Stimulated activated CD4-positive, alpha-beta T cell treated with anti-CD3 and anti-CD28 coated beads, Interleukin-12 subunit alpha, Interleukin-12 subunit beta, amount 100 ng/mL, for 24 hours (primary cell): Measurements from ENCODE around the gene KCNMA1.

ENCODE experiments used
- DNase-seq, 2 experiments: peaks; one replicate each; pipeline ENCODE4 v3.0.0-alpha.2; 2020; ENCODE audit warnings: low read depth in 2 of 2

The KCNMA1 gene

DNA sequence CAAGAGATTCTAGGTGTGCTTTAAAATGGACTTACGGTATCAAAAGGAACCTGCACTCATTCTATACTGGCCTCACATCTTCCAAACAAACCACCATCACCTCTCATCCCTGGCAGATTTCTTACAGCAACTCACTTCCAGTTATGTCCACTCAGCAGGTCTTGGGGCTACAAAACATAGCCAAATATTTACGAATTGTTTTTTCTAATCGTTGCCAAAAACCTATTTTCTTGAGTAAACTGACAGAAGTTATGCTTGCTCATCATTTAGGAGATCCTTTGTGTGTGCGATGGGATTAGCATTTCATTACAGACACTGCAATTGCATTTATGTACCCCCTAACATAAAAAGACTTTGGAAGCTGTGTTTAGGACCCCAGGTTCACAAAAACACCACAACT, 2.7 kb downstream of the KCNMA1 start:
- DNase-seq: no peak

DNA sequence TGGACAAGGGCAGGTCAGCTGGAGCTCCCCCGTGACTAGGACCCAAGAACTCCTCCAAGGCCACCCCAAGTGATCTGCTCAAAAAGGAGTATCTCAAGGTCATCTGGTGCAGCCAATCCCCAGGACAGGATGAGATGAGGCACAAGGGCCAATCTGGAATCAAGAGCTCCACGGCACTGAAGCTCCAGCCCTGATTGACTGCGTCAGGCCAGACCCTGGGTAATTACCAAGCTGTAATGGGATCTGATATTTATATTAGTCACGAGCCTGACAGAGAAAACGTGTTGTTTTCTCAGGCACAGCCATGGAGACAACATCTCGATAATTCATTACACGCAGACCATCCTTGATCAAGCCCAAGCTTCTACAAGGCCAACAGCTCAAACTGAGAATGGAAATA, 4.2 kb downstream of the KCNMA1 start:
- no peak for DNase-seq

DNA sequence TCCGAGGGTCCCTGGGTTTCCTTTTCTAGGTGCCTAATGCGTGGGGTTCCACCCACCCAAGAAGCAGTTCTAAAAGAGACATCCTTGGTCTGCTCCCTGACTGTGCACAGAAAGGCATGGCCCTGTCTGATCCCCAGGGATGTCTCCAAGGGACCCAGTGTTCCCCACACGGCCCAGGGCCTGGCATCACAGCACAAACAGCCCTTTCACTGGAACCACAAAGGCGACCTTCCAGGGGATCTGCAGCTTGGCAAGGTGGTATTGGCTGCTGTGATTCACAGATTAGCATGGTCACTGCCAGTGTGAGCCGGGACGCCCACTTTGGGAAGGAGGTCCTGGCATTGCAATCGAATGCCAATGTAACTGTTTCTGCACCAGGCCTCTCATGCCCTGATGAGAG, 6.4 kb downstream of the KCNMA1 start:
- DNase-seq: no peak

DNA sequence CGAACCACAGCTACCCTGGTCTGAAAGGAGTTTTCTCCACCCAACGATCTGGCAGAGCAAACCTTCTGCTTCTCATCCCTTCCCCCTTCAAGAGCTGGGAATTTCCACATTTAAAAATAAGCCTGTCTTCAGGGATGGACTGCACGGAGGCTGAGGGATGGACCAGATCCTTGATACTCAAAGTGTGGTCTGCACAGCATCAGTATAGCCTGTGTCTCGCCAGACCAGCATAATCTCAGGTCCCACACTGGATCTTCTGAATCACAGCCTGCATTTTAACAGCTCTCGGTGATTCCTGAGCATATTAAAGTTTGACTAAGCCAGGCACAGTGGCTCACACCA, 7.1 kb downstream of the KCNMA1 start:
- DNase-seq: no peak

DNA sequence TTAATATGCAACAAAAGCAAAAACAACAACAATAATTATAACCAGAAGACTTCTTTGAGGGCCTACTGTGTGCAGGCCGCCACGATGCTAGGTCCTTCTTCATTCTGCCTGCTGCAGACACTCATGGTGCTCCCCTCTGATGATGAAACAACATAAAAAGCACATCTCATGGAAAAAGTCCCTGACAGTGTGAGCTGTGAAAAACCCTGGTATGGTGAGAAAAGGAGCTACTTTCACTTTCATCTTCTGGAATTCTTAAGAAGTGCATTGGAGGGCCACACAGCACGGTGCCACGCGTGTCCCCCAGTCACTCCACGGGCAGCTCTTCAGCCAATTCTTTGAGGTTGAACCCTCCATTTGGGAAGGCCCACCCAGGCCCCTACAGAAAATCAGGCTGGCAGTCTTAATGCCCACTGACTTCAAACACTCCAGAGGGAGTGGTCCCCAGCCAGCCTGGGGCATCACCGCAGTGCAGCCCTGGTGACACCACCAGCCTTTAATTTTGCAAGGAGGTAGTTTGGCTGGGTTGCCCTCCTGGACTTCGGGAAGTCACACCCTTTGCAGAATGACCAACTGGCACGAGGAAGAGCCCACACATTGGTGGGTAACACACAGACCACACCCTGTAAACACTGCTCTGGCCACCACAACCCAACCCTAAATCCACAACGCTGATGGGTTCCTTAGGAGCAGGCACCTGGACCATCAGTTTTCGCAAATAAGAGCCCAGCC, 7.7 kb downstream of the KCNMA1 start:
- DNase-seq: no peak

DNA sequence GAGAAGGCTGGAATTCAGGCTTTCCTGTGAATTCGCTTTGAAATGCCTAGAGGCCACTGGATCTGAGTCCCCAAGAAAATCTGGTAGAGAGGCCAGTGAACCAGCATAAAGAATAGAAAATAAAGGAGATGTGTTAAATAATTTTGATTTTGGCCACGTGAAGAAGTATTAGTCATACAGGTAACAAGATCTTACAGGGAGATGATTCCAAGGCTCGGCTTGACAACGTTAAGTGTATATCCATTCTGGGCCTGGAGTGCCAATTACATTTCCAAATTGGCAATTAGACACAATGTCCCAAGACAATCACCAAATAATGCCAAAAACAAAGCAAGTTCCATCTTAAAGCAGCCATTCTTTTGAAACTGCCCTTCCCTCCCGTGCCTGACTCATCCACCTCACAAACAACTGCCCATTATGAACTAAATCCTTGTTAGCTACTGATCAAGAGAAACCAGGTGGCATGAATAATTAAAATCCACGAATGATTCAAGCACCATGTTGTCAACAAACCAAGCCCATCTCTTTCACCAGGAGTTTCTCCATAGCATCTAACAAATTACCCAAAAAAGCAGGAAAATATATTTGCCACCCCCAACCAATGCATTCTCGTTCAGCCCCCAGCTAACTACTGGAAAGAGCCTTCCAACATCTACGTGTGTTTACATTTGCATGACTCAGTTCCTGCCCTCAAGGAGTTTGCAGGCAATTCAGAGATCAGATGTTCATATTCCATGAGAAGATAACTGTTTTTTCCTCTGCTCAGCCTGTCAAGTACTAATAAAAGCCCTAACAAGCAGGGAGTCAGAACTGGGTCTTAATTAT, 8.5 kb downstream of the KCNMA1 start:
- DNase-seq: no peak

DNA sequence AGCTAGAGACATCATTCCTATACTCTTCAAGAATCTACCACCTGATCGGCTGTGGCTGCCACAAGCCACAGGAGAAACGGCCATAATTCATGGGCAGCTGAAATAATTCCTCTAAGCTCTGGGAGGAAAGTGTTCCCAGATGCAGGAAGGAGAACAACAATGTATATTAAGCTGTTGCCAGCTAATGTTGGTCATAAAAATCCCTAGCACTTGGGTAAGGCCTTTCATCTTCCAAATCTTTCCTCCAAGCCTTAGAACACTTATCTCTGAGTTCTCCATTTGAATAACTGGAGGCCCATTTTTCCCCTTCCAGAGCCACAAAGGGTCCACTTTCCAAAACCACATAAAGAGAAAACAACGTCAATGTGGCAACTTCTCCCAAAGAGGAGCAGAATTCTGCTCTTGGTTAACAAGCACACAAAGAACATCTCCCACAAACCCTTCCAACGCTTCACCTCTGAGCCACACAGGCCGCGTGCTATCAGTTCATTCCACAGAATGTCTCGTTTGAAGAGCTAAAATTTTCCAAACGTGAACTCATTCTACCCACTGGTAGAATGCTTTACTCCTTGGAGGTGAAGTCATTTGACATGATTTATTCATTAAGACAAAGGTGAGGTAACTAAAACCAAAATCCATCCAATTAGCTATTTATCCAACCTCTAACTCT, 11.2 kb downstream of the KCNMA1 start:
- no peak for DNase-seq

DNA sequence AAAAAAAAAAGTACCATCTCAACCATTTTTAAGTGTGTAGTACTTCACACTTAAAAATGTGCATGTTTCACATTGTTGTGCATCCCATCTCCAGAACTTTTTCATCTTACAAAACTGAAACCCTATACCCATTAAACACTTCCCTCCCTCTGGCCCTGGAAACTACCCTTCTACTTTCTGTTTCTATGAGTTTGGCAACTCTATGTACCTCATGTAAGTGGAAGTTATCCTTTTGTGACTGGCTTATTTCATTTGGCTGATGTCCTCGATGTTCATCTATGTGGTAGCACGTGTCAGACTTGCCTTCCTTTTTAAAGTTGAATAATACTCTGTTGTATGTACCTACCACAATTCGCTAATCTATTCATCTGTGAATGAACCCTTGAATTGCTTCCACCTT, 12.2 kb downstream of the KCNMA1 start:
- no peak for DNase-seq

DNA sequence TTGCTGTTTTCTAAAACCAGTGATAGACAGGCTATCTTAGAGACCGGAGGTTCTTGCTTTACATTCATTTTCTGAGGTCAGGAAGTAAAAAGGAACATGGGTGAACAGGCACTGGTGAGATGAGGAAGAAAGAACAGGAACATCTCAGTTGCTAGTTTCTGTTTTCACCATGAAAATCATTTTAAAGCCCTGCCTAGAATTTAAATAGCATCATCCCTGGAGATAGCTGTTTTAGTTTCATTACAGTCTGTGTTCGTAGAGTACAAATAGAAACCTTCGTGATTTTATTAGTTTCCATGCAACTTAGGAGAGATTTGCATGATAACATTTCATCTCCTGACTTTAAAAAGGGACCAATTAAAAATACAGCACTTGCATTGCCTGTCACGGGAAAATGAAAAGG, 14.7 kb downstream of the KCNMA1 start:
- DNase-seq: no peak

DNA sequence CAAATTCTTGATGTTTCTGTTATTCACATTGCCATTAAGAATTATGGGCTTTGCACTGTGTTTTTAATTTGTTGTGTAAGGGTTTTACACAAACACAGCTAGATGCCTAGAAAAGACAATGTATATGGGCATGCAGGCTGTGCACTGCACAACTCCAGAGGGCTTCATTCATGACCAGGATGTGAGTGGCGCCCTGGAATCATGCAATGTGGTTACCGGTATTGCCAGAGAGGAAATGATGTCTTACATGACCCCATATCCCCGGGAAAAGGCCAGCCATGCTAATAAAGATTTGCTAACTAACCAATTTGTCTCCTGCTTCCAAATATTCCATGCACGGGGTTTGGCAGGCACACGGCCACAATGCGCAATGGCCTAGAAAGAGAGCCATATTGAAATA, 16.9 kb downstream of the KCNMA1 start:
- DNase-seq: no peak

DNA sequence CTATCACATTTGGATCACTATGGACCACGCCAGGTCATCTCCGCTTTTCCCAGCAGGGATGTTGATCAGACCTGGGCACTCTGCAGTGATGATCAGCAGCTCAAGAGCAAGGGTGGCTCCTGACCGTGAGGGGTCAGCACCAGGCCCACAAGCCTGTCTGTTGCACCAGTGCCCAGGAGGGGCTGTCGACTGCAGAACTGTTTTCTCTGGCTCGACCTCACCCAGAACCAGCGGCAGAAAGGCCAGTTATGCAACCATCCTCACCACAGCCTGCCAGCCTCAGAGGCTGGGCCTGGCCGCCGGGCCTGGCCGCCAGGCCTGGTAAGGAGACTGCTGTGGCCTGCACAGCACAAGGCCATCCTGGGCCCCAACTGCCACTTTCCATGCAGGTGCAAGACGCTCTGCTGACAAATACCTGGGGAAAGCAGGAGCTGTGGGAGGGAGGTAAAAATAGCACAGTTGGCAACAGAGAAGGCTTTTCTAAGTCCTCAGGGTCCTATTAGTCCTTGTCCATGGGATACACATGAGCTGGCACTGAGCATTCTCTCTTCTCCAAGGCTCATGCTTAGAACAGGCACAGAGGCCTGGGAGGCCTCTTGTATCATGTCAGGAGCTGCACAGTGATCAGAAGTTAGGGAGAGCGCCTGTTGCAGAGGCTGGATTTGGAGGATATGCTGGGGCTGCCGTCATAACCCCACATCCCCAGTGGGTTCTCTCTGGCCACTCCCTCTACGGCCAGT, 17.5 kb downstream of the KCNMA1 start:
- no peak for DNase-seq

DNA sequence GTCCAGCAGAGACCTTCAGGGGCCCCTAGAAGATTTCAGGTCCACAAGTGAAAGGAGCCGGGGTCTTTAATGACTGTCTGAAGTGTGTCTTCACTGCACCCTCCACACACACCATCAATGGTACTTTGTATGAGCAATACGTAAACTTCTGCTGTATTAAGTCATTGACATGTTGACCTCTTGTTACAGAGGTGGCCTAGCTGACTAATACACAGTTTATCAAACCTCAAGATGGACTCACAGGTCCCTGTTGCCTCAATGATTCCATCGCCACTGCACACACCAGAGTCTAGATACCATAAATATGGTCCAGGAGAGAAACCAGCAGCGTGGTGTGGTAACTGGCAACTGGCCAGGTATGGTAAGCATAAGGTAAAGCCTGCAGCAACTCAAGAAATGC, 19.5 kb downstream of the KCNMA1 start:
- no peak for DNase-seq

DNA sequence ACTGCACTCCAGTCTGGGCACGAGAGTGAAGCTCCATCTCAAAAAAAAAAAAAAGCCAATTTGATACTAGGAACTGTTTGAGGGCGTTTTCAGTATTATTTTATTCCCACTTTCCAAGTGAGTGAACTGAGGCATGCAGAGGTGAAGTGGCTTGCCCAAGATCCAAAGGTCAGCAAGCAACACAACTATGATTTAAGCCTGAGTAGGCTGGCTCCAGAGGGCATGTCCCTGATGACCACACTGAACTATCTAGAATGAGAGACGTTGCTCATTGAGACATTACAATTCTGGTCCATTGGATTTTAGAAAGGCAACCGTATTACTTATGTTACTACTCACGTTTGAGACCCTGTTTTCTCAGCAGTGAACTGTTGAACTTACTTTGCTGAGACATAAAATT, 20.8 kb downstream of the KCNMA1 start:
- DNase-seq: no peak

DNA sequence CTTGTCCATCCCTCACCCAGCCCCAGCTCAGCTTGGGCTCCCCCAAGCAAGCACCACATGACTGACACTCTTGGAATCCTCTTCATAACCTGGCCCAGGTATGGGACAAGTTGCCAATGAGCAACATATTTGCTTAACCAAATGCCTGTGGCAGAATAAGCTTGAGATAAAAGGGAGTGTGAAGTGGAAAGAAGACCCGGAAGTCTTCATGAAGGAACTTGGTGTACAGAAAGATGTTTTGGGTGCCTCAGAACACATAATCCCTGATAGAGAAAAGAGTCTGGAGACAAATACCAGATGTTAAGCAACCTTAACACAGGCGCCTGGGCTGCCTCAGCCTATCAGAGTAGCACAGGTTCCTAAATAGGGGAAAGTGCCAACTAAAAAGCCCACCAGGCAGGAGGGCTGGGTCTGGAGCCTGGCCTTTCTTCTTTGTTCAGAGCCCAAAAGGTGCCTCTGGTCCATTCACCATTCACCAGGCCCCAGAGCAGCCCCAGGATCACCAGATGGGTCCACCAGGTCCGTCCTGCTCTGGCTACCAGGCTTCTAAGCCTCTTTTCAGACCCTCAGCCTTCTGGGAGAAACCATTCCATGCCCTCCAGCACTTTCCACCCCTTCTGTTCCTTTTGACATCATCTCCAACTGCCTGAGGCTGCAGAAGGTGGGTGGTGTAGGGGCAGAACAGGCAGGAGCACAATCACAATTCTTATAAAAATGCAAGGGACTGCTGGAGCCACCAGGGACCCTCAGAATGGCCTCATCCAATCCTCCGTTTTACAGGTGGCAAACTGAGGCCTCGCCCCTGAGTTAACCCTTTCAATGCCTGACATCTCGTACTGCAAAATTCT, 22.6 kb downstream of the KCNMA1 start:
- no peak for DNase-seq

DNA sequence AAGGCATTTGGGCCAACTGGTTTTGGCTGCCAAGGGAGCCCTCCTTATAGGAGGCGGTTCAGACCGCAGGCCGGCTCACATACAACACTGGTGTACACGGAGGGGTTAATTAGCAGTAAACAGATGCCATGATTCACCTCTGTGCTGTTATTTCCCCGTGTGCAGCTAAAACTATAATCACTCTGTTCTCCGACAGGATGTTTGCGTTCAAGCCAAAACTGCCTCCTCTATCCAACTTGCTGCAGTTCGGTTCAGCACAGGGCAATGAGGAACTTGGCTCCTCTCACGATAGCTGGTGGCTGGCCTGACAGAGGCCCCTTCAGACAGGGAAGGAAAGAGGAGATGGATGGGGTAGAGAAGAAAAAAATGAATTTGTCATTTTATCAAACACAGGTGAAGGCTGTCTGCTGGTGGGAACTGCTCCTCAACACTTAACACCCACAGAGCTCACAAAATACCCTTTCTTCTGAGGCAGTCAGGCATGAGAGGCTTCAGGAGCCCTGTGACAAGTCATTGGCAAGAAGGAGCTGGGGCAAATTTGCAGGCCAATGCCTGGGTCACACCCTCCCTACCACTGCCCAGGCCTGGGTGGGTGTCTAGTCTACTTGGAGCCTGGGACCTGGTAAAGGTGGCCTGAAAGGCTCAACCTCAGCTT, 24.0 kb downstream of the KCNMA1 start:
- no peak for DNase-seq

DNA sequence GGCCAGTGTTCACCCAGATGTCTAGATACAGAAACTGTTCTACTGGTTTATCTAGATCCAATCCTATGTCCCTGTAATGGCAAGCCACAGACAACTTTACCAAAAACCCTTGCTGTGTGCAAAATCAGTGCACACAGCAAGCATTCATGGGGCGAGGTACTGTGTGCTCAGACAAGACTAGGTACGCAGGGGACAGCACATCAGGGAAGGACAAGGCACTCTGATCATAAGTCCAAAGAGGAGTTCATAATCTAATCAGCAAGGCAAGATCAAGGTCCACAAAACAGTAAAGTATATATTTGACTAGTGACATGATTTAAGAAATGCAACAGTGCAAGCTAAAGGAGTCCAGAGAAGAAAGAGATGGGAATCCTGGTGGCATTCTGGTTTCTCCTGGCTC, 25.9 kb downstream of the KCNMA1 start:
- DNase-seq: no peak

DNA sequence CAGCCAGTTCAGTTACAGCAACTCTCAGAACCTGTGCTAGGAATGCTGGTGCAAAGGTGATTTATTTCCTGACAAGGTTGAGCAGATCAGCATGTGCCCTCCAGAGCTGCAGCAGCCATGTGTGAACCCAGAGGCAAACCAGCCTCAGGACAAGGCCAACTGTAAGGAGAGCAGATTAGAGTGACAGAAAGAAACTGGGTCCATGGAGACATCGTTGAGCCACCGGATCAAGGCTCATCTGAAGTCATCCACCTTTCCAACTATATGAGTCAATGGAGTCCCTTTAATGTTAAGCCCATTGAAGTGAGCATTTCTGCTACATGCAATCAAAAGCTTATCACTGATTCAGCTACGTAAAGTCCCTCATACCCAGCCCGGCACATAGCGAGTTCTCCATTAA, 26.4 kb downstream of the KCNMA1 start:
- DNase-seq: no peak

DNA sequence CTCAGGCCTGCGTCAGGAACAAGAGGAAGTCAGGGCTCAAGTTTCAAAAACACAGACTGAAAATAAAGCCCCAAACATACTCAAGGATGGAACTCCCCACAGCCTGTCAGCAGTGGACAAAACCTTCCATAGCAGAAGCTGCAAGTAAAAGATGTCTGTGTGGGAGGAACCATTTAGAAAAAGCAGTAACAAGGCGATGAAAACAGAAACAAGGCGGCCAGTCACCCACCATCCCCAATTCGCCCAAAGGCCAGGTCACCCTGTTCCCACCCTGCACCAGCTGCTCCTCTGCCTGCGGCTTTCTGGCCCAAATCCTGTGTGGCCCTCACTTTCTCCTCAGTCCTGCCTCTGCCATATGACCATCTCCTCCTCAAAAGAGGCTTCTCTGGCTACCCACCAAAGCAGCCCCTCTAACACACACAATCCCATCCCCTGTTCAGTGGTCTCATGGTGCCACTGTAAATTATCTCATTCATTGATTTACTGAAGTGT, 27.8 kb downstream of the KCNMA1 start:
- DNase-seq: no peak

DNA sequence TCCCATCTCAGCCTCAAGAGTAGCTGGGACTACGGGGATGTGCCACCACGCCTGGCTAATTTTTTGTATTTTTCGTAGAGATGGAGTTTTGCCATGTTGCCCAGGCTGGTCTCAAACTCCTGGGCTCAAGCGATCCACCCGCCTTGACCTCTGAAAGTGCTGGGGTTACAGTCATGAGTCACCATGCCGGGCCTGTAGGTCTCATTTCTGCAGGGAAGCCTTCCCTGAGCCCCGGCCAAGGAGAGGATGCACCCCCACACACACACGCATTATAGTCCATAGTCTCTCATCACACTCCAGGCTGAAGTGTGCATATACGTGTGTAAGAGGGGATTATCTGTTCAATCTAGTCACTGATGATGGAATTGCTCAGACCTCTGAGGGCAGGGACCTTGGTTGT, 29.3 kb downstream of the KCNMA1 start:
- DNase-seq: no peak

DNA sequence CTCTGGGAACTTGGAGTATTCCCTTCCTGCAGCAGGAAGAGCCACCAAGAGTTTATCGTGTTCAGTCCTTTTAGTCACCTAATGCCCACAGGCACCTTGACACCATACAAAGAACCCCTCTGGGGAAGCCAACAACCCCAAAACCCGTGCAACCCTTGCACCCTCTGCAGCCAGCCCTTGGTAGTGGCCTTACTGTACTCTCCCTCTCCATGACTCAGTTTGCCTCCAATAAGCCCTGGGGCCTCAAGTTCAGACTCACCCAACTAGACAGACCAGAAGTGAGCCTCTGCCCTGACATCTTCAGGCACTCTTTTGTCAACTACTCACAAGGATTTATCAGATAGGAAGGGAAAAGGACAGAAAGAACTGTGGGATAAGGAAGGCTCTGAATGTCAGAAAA, 30.9 kb downstream of the KCNMA1 start:
- no peak for DNase-seq

DNA sequence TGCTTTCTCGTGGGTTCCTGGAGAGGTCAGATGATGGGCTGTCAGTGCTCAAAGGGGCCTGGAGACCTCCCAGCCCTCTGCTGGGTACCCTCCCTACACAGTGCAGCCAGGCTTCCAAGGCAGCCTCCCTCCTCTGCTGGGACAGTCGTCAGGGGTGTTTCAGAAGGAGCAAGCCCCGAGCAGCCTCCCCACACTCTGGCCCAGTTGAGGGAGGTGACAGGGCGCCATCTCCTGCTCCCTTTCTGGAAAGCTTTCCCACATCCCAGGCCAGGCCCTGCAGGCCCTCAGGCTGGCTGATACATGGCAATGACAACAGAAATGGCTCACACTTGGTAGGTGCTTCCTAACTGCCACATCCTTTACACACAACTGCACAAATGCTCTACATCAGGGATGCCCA, 32.1 kb downstream of the KCNMA1 start:
- DNase-seq: no peak
